DMS 273 (cell line): ENCODE measurements around the gene CCDC14.
A peak's percentile ranks its signal among the peaks of the same experiment; 100 is the strongest.
"Not testable (repeated sequence)": the region's sequence is repeated elsewhere in the genome, so short reads cannot be mapped to it uniquely, and the experiment has no call there.

Source experiments
- DNase-seq: peaks from one replicate; lab custom pipeline; 2025; ENCODE audit not compliant: unreplicated experiment; lab: John Stamatoyannopoulos, UW

CCDC14 gene

GRCh38 chr3:123967260-123967659, 6.2 kb upstream of the CCDC14 start:
- DNase-seq, result not testable (repeated sequence)

GRCh38 chr3:123966799-123967198, 5.8 kb upstream of the CCDC14 start:
- DNase-seq, result not testable (repeated sequence)

GRCh38 chr3:123964793-123965192, 3.8 kb upstream of the CCDC14 start:
- DNase-seq, result not testable (repeated sequence)

- no peak for DNase-seq
Observed at GRCh38 chr3:123961508-123961856, 453 bp upstream of the CCDC14 start.

- peak; percentile 90 for DNase-seq
Observed at GRCh38 chr3:123953735-123954134, 7.3 kb downstream of the CCDC14 start.

GRCh38 chr3:123952844-123953520, 8.0 kb downstream of the CCDC14 start:
- DNase-seq, result no peak

- no peak for DNase-seq
Observed at GRCh38 chr3:123951522-123952447, 9.2 kb downstream of the CCDC14 start.

GRCh38 chr3:123949641-123950040, 11.4 kb downstream of the CCDC14 start:
- DNase-seq, result no peak

- no peak for DNase-seq
Observed at GRCh38 chr3:123948449-123948848, 12.6 kb downstream of the CCDC14 start.

- no peak for DNase-seq
Observed at GRCh38 chr3:123947482-123947881, 13.5 kb downstream of the CCDC14 start.

GRCh38 chr3:123941542-123941941, 19.5 kb downstream of the CCDC14 start:
- DNase-seq, result no peak

- peak; percentile 59 for DNase-seq
Observed at GRCh38 chr3:123941121-123941520, 19.9 kb downstream of the CCDC14 start.

GRCh38 chr3:123939706-123940105, 21.3 kb downstream of the CCDC14 start:
- DNase-seq, result no peak

- DNase-seq, result no peak
Observed at GRCh38 chr3:123936400-123936799, 24.6 kb downstream of the CCDC14 start.

- no peak for DNase-seq
Observed at GRCh38 chr3:123935830-123936229, 25.2 kb downstream of the CCDC14 start.

- no peak for DNase-seq
Observed at GRCh38 chr3:123934250-123934649, 26.8 kb downstream of the CCDC14 start.

- DNase-seq, result no peak
Observed at GRCh38 chr3:123930445-123930844, 30.6 kb downstream of the CCDC14 start.

- DNase-seq, result no peak
Observed at GRCh38 chr3:123929325-123929724, 31.7 kb downstream of the CCDC14 start.

- no peak for DNase-seq
Observed at GRCh38 chr3:123926396-123926795, 34.6 kb downstream of the CCDC14 start.

- DNase-seq, result no peak
Observed at GRCh38 chr3:123920868-123921267, 40.2 kb downstream of the CCDC14 start.

GRCh38 chr3:123920383-123920782, 40.6 kb downstream of the CCDC14 start:
- no peak for DNase-seq

GRCh38 chr3:123919353-123919752, 41.7 kb downstream of the CCDC14 start:
- DNase-seq, result no peak
